AG08396 (cell line): ENCODE results near the gene ILF3.
"Not testable (repeated sequence)": the region's sequence is repeated elsewhere in the genome, so short reads cannot be mapped to it uniquely, and the experiment has no call there.

Experiments used
- DNase-seq: peaks from one replicate; pipeline ENCODE4 v3.0.0; 2012; ENCODE audit warnings: low spot score, mixed read lengths

ILF3 gene

DNA sequence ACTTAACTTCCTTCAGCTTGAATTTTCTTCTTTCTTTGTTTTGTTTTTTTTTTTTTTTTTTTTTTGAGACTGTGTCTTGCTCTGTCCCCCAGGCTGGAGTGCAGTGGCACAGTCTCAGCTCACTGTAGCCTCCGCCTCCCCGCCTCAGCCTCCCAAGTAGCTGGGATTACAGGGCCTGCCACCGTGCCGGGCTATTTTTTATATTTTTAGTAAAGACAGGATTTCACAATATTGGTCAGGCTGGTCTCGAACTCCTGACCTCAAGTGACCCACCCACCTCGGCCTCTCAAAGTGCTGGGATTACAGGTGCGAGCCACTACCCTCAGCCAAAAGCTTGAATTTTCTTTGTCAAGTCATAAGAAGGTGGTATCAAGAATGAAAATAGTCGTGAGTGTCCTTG lies 21.1 kb downstream of the ILF3 start:
- DNase-seq, result not testable (repeated sequence)

DNA sequence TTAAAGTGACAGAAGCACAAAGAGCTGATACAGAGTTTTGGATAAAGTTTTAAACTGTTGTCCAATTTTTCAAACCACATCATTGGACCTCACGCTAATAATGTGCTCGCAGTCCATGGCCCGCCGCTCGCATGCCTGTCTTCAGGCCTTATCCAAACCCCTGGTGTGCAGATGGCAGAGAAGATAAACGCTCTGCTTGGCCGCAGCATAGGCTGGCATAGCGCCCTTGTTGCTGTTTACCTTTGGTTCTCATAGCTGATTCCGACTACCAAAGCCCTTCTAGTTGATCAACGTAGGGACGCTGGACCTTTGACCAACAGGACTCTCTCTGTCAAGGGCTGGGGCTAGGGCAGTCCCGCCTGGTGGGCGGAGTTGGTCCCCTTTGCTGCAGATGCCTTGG lies 23.6 kb downstream of the ILF3 start:
- no peak for DNase-seq

DNA sequence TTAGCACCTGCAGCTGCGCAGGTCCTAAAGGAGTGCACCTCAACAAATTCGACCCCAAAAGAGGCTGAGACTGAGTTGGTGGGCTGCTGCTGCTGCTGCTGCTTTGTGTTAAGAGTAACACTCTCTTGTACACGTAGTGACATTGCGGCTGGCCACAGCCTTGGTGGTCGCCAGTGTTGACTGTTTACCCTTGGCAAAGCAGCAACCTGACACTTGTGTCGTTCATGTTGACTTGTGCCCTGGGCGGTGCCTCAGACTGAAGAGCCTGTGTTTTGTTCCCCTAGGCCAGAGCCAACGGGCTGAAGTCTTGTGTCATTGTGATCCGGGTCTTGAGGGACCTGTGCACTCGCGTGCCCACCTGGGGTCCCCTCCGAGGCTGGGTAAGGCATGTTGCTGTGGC lies 24.7 kb downstream of the ILF3 start:
- no peak for DNase-seq

DNA sequence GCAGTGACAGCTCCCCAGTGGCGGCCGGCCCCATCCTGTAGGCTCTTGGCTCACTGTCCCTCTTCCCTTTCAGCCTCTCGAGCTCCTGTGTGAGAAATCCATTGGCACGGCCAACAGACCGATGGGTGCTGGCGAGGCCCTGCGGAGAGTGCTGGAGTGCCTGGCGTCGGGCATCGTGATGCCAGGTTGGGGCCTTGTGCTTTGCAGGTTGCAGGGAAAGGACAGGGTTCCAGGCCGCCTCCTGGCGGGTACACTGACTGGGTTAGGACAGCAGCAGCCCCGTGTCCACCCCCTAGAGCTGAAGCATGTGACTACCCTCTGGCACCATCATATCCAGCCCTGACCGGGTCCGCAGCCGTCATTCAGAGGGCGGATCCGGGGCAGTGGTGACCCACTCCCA lies 25.6 kb downstream of the ILF3 start:
- DNase-seq, result no peak

- no peak for DNase-seq
These were observed 26.5 kb downstream of the ILF3 start for GRCh38 chr19:10680545-10681135.

DNA sequence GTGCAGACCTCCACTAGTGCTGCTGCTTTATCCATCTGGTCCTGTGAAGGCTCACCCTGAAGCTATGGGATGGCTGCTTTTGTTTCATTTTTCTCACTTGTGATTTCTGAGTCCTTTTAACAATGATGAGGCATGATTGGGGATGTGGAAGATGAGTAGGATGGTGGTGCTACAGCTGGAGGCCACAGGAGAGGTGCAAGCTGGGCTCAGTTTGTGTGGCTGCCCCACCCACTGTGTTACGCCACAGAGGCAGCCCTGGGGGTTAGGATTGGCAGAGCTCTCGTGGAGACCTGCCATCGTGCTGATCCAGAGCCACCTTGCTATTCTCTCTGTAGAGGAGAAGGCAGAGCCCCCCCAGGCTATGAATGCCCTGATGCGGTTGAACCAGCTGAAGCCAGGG lies 27.5 kb downstream of the ILF3 start:
- no peak for DNase-seq

DNA sequence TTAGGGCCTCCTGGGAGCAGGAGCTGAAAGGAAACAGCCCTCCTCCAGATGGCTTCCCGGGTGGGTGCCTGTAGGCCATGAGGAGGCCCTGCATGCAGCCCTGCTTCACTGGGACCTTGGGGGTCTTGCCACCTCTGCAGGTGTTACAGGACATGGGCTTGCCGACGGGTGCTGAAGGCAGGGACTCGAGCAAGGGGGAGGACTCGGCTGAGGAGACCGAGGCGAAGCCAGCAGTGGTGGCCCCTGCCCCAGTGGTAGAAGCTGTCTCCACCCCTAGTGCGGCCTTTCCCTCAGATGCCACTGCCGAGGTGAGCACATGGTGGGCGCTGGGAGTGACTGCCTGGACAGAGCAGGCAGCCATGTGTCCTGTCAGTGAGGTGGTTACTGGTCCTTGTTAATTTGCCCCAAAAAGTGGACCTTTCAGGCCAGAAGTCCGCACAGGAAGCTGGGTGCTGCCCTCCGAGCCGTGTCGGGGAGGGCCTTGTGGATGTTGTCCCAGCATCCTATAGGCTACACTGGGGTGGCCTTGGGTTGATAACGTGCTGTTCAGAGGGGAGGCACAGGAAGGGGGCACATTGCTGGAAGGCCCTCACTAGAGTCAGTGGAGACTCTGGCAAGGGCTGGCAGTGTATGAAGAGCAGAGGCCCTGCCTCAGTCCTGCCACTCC lies 28.4 kb downstream of the ILF3 start:
- no peak for DNase-seq

DNA sequence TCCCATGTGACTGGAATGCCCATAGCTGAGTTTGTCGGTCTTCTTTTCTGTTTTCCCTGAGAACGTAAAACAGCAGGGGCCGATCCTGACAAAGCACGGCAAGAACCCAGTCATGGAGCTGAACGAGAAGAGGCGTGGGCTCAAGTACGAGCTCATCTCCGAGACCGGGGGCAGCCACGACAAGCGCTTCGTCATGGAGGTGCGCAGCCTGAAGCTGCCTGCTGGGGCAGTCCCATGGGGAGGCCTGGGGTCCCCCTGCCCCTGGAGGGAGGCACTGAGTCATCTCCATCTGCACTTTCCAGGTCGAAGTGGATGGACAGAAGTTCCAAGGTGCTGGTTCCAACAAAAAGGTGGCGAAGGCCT lies 28.9 kb downstream of the ILF3 start:
- DNase-seq, result no peak

DNA sequence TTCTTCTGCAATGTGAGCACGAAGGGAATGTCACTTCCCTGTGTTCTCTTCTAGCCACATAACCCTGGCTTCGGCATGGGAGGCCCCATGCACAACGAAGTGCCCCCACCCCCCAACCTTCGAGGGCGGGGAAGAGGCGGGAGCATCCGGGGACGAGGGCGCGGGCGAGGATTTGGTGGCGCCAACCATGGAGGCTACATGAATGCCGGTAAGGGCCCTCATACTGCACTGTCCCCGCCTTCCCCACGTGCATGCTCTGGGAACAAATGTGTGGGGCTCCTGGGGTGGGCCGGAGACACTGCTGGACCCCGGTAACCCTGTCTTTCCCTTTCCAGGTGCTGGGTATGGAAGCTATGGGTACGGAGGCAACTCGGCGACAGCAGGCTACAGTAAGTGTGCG lies 29.4 kb downstream of the ILF3 start:
- DNase-seq, result no peak

- no peak for DNase-seq
These were observed 31.1 kb downstream of the ILF3 start for GRCh38 chr19:10685210-10685609.

DNA sequence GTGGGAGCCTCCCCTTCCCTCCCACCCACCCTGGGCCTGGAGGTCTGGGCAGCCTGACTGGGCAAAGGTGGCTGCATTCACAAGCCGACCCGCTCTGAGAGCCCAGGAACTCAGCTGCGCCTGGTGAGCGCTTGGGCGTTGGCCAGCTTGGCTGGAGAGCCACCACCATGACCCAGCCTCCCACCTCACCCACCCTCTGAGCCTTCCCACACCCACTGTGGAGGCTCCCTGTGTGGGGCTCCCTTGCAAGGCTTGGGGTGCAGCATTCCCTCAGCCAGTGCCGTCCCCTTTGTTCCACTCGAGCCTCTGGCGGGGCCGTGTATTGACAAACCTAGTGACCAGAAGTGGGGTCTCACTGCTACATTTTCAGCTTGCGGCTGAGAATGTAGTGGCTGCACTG lies 32.0 kb downstream of the ILF3 start:
- DNase-seq, result no peak

GRCh38 chr19:10686661-10687517 lies 32.7 kb downstream of the ILF3 start:
- peak; percentile 84 for DNase-seq

GRCh38 chr19:10687518-10688288 lies 33.6 kb downstream of the ILF3 start:
- DNase-seq, result no peak

- no peak for DNase-seq
These were observed 34.6 kb downstream of the ILF3 start for GRCh38 chr19:10688545-10689280.

DNA sequence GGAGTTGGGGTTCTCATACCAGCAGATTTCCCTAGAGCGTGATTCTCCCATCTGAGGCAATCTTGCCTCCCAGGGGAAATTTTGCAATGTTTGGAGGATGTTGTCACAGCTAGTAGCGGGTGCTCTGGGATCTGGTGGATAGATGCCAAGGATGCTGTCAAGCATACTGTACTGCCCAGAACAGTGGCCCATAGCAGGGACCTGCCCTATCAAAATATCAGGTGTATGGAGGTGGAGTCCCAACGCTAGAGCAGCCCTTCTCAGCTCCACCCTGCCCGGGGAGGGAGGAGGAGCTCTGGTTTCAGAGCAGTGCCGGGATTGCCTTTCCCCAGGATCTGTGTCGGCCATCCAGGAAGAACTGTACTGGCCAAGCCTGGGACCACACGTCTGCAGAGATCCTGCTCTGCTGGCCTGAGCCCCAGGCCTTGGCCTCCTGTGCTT lies 36.2 kb downstream of the ILF3 start:
- no peak for DNase-seq

- DNase-seq, result no peak
These were observed 37.2 kb downstream of the ILF3 start for GRCh38 chr19:10691178-10691881.

GRCh38 chr19:10691883-10692282 lies 37.7 kb downstream of the ILF3 start:
- no peak for DNase-seq

DNA sequence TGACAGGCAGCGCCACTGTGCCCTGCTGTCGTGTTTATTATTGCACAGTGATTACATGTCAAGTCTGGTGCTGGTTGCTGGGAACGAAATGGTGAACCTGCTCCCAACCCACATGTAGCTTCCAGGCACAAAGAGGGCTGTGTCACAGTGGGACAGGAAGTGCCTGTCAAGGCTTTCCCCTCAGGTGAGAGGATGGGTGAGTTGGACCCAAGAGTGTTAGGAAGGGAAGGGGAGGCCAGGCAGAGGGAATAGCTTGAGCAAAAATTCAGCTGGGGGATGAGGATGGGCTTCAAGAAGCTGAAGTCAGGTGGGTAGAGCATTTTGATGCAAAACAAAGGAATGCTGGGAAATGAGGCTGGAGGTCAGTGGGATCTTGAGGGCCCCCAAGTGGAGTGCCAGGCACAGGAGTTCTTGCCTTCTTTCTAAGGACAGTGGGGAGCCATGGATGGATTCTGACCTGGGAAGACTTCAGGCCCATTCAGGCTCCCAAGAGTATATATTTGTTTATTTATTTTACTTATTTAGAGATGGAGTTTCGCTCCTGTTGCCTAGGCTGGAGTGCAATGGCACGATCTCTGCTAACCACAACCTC lies 38.6 kb downstream of the ILF3 start:
- no peak for DNase-seq

DNA sequence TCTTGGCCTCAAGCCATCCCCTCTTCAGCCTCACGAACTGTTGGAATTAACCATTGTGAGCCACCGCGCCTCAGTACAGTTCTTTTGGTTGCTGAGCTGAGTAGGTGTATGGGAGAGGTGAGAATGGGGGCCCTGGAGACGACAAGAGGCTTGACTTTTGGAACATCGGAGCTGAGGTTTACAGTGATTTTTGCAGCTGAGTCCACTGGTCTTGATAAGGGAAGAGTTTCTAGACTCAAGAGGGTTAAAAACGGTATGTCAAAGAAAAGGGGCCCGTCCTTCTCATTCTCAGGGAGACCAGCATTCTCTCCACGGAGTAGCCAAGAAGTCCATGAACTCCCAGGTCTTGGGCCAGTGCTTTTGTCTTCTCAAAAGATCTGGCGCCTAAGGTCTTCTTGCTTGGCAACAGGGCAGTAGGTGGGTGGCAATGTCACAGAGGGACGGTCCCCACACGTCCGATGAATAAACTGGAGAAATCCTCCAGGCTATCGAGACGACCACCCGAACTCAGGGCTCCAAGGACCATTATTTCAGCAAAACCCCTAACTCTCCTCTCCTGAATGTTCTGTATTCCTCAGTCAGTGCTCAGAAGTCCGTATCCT lies 40.7 kb downstream of the ILF3 start:
- DNase-seq, result no peak
